Hematopoietic multipotent progenitor cell treated with erythropoietin and hydrocortisone succinate and interleukin-3 and kit ligand, for 17 days (in vitro differentiated cells): Measurements from ENCODE around the gene PHF12.

Experiments
- DNase-seq: peaks from one replicate; pipeline ENCODE4 v3.0.0-alpha.2; 2015; ENCODE audit warnings: low spot score

The PHF12 gene

GRCh38 chr17:28975031-28975430 lies 23.7 kb upstream of the PHF12 start:
- DNase-seq: no peak

- no peak for DNase-seq
These were observed 23.1 kb upstream of the PHF12 start for GRCh38 chr17:28974451-28974850.

- DNase-seq: no peak
These were observed 22.1 kb upstream of the PHF12 start for GRCh38 chr17:28973425-28973824.

GRCh38 chr17:28972437-28972836 lies 21.1 kb upstream of the PHF12 start:
- no peak for DNase-seq

- DNase-seq: no peak
These were observed 19.6 kb upstream of the PHF12 start for GRCh38 chr17:28970879-28971278.

GRCh38 chr17:28969706-28970393 lies 18.5 kb upstream of the PHF12 start:
- no peak for DNase-seq

- no peak for DNase-seq
These were observed 17.6 kb upstream of the PHF12 start for GRCh38 chr17:28968914-28969295.

- no peak for DNase-seq
These were observed 17.1 kb upstream of the PHF12 start for GRCh38 chr17:28968231-28968913.

GRCh38 chr17:28967221-28968135 lies 16.2 kb upstream of the PHF12 start:
- DNase-seq: no peak

GRCh38 chr17:28963841-28964240 lies 12.5 kb upstream of the PHF12 start:
- DNase-seq: no peak

- no peak for DNase-seq
These were observed 11.8 kb upstream of the PHF12 start for GRCh38 chr17:28963055-28963611.

GRCh38 chr17:28961391-28961790 lies 10.1 kb upstream of the PHF12 start:
- DNase-seq: no peak

- no peak for DNase-seq
These were observed 9.1 kb upstream of the PHF12 start for GRCh38 chr17:28960256-28961061.

- DNase-seq: no peak
These were observed 8.2 kb upstream of the PHF12 start for GRCh38 chr17:28959471-28959871.

- DNase-seq: no peak
These were observed 7.6 kb upstream of the PHF12 start for GRCh38 chr17:28958820-28959455.

GRCh38 chr17:28957992-28958355 lies 6.7 kb upstream of the PHF12 start:
- no peak for DNase-seq

- no peak for DNase-seq
These were observed 6.1 kb upstream of the PHF12 start for GRCh38 chr17:28957277-28957991.

- no peak for DNase-seq
These were observed 5.5 kb upstream of the PHF12 start for GRCh38 chr17:28956861-28957260.

- no peak for DNase-seq
These were observed 4.8 kb upstream of the PHF12 start for GRCh38 chr17:28956112-28956511.

- DNase-seq: no peak
These were observed 4.1 kb upstream of the PHF12 start for GRCh38 chr17:28955408-28955807.

- no peak for DNase-seq
These were observed 3.6 kb upstream of the PHF12 start for GRCh38 chr17:28954886-28955285.
